SK-N-SH treated with all-trans-retinoic acid at 6 μM for 48 hours (cell line): ENCODE measurements around the gene JMJD8.

Experiments
- ATAC-seq: fragments of 200-7000 bp; cut with Tn5 transposase; 3 replicates; pipeline ENCODE4 v1.9.1; 2020; ENCODE audit warnings: mild to moderate bottlenecking, moderate library complexity
- BACH2 ChIP-seq: fragments of 250-450 bp; sonication (Bioruptor Pico); IDR thresholded peaks from 2 replicates; pipeline ENCODE4 v1.9.0; 2021; ENCODE audit warnings: mild to moderate bottlenecking, borderline replicate concordance
- CREB5 ChIP-seq: fragments of 250-450 bp; sonication (Bioruptor Pico); IDR thresholded peaks from 2 replicates; pipeline ENCODE4 v1.5.1; 2020; ENCODE audit warnings: low read depth, mild to moderate bottlenecking, moderate library complexity
- CSDC2 ChIP-seq: fragments of 250-450 bp; sonication (Bioruptor Pico); IDR thresholded peaks from 2 replicates; pipeline ENCODE4 v1.5.0; 2020; ENCODE audit warnings: mild to moderate bottlenecking, moderate library complexity
- CSRNP3 ChIP-seq: fragments of 250-450 bp; sonication (Bioruptor Pico); IDR thresholded peaks from 2 replicates; pipeline ENCODE4 v1.5.1; 2021; ENCODE audit warnings: mild to moderate bottlenecking, moderate library complexity
- ESRRG ChIP-seq: fragments of 250-450 bp; sonication (Bioruptor Pico); IDR thresholded peaks from 2 replicates; pipeline ENCODE4 v1.6.1; 2021; ENCODE audit warnings: mild to moderate bottlenecking
- GLIS3 ChIP-seq: fragments of 250-450 bp; sonication (Bioruptor Pico); IDR thresholded peaks from 2 replicates; pipeline ENCODE4 v1.5.0; 2020; ENCODE audit warnings: mild to moderate bottlenecking, moderate library complexity
- PATZ1 ChIP-seq: fragments of 250-450 bp; sonication (Bioruptor Pico); IDR thresholded peaks from 2 replicates; pipeline ENCODE4 v1.8.0; 2020; ENCODE audit warnings: mild to moderate bottlenecking, moderate library complexity, borderline replicate concordance
- PPARA ChIP-seq: fragments of 250-450 bp; sonication (Bioruptor Pico); IDR thresholded peaks from 2 replicates; pipeline ENCODE4 v1.5.0; 2020; ENCODE audit warnings: mild to moderate bottlenecking, borderline replicate concordance
- RARB ChIP-seq: fragments of 250-450 bp; sonication (Bioruptor Pico); IDR thresholded peaks from 2 replicates; pipeline ENCODE4 v1.8.0; 2021; ENCODE audit warnings: mild to moderate bottlenecking, moderate library complexity
- SNAI2 ChIP-seq: fragments of 250-450 bp; sonication (Bioruptor Pico); IDR thresholded peaks from 2 replicates; pipeline ENCODE4 v1.5.0; 2020; ENCODE audit warnings: mild to moderate bottlenecking, moderate library complexity
- TCF4 ChIP-seq: fragments of 250-450 bp; sonication (Bioruptor Pico); IDR thresholded peaks from 2 replicates; pipeline ENCODE4 v1.8.0; 2021; ENCODE audit warnings: mild to moderate bottlenecking, moderate library complexity, borderline replicate concordance
- TSHZ2 ChIP-seq: fragments of 250-450 bp; sonication (Bioruptor Pico); IDR thresholded peaks from 2 replicates; pipeline ENCODE4 v1.5.0; 2020; ENCODE audit warnings: mild to moderate bottlenecking, moderate library complexity
- ZC3H10 ChIP-seq: fragments of 250-450 bp; sonication (Bioruptor Pico); IDR thresholded peaks from 2 replicates; pipeline ENCODE4 v1.5.1; 2021; ENCODE audit warnings: mild to moderate bottlenecking, moderate library complexity
- ZFP30 ChIP-seq: fragments of 450-650 bp; formaldehyde crosslinking; IDR thresholded peaks from 2 replicates; pipeline ENCODE4 v1.5.0; 2022; ENCODE audit warnings: mild to moderate bottlenecking, moderate library complexity
- ZNF70 ChIP-seq: fragments of 450-650 bp; formaldehyde crosslinking; IDR thresholded peaks from 2 replicates; pipeline ENCODE4 v1.5.0; 2020; ENCODE audit warnings: mild to moderate bottlenecking, moderate library complexity
- ZNF8 ChIP-seq: fragments of 450-650 bp; formaldehyde crosslinking; IDR thresholded peaks from 2 replicates; pipeline ENCODE4 v1.5.0; 2020; ENCODE audit warnings: mild to moderate bottlenecking, moderate library complexity

The JMJD8 gene

DNA sequence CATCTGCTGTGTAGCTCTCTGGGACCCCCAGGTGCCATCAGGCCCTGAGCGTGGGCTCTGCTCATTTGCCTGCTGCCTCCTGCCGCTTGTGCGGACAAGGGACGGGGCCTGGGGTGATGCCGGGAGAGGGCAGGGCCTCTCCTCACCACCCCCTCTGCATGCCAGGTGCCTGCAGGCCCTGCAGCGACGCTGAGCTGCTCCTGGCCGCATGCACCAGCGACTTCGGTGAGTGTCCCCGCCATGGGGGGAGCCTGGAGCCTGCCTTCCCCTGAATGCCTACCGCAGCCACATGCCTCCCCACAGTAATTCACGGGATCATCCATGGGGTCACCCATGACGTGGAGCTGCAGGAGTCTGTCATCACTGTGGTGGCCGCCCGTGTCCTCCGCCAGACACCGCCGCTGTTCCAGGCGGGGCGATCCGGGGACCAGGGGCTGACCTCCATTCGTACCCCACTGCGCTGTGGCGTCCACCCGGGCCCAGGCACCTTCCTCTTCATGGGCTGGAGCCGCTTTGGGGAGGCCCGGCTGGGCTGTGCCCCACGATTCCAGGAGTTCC lies 32.7 kb upstream of the JMJD8 start:
- TF ChIP-seq CSRNP3 (CRISPR knock-in tag), result no peak
- ATAC-seq, result no peak

GRCh38 chr16:716200-716568 lies 32.0 kb upstream of the JMJD8 start:
- ATAC-seq, result peak; percentile 3; the same call in 2 of the 3 replicates

GRCh38 chr16:715477-716199 lies 31.5 kb upstream of the JMJD8 start:
- peak; percentile 1 for ATAC-seq
- no peak for TF ChIP-seq TCF4 (CRISPR knock-in tag)

More at GRCh38 chr16:716200-716568, 32.0 kb upstream of the JMJD8 start:
- TF ChIP-seq PPARA (CRISPR knock-in tag) (no peak), ZNF70 (CRISPR knock-in tag) (no peak), PATZ1 (CRISPR knock-in tag) (no peak), TSHZ2 (CRISPR knock-in tag) (no peak), CSRNP3 (CRISPR knock-in tag) (no peak), GLIS3 (CRISPR knock-in tag) (no peak; the same call in 1 of the 2 replicates), BACH2 (CRISPR knock-in tag) (no peak), ZC3H10 (no peak), CSDC2 (no peak), CREB5 (no peak), RARB (CRISPR knock-in tag) (no peak), ZNF8 (CRISPR knock-in tag) (no peak), ESRRG (CRISPR knock-in tag) (no peak), SNAI2 (no peak), ZFP30 (no peak)

GRCh38 chr16:714558-715476 lies 30.7 kb upstream of the JMJD8 start, which contains the start of gene METRN:
METRN (plus strand) TSS chr16:715118; CDS start chr16:715290, 172 bp downstream.
- ATAC-seq, result peak; percentile 65

More at GRCh38 chr16:714558-715476, 30.7 kb upstream of the JMJD8 start, which contains the start of gene METRN:
- no peak for TF ChIP-seq SNAI2
